Measurements from ENCODE around the gene ERICH6B.

Gene ERICH6B

DNA sequence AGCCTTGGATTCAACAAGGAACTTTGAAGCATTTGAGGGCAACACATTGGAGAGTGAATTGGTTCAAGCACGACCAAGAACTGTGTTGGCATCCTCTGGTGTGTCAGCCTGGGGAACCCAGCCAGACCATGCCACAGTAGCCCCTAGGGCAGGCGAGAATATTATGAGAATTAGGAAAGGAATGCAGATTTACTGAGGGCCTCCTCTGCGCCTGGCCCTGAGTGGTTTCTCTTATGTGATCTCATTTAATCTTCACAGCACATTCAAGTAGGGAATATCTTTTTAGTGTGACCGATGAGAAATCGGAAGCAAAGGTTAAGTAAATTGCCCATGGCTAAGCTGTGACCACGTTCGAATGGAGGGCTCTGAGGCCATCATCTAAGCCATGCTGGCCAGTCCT, 15.3 kb upstream of the ERICH6B start:
- no peaks in the 10 kb centered on the region for H3K27me3 ChIP-seq
- no peak overlapping the region for H3K27ac ChIP-seq
- no peaks in the 10 kb centered on the region for H3K36me3 ChIP-seq
- H3K9me3 ChIP-seq (replicated peaks in 1 of 11), result no peaks in the 10 kb centered on the region
- TF ChIP-seq Cebpa-rat (IDR thresholded peaks at IDR 0.05), result no peak
- no peak overlapping the region for H3K4me3 ChIP-seq
- no peak overlapping the region for H3K4me2 ChIP-seq
- H3K9ac ChIP-seq, result no peak overlapping the region
- H3K4me1 ChIP-seq, result peaks cover 0 to 9% (median 0%) of the 10 kb centered on the region in 10 experiments; a peak in 9 of 20 replicates
- H4K20me1 ChIP-seq, result no peaks in the 10 kb centered on the region

DNA sequence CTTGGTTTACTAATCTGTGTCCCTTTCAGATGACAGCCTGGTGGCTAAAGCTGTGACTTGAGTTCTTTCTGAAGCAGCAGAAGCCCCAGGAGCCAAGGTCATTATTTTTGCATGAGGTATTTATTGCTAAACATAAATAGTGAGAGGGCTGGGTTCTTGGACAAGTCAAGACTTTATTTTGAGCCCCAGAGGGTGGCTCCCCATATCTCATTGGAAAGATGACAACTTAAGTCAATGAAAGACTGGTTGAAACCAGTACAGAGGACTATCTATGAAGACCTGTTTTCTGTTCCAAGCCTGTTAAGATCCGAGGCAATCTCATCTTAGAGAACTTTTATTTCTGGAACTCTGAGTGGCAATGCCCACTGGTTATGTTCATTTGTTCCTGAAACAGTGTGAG, 14.4 kb upstream of the ERICH6B start:
- Histone ChIP-seq H3K27me3 (no peaks in the 10 kb centered on the region), H3K9ac (no peak overlapping the region), H3K9me3 (replicated peaks in 1 of 11) (no peaks in the 10 kb centered on the region), H3K4me1 (peaks cover 0 to 9% (median 0%) of the 10 kb centered on the region in 10 experiments; a peak in 9 of 20 replicates), H3K4me2 (no peak overlapping the region), H3K27ac (no peak overlapping the region), H3K36me3 (no peaks in the 10 kb centered on the region), H4K20me1 (no peaks in the 10 kb centered on the region), H3K4me3 (no peak overlapping the region)
- TF ChIP-seq Cebpa-rat (IDR thresholded peaks at IDR 0.05), result no peak

DNA sequence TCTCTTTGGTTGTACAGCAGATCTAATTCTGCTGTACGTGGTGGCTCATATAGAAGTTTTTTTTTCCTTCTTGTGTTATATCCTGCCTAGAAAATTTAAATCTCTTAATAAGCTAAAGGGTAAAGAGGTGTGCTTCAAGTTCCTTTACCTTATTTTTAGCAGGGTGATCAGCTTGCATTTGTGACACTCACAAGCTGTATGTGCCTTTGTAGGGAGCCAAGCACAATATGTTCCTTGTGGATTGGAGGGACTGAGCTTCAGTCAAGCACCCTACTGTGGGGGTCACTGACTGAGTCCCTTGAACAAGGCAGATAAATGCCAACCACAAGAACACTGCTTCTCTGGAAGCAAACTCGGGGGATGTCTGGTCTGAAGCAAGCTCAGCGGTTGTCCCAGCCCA, 12.6 kb upstream of the ERICH6B start:
- TF ChIP-seq Cebpa-rat (IDR thresholded peaks at IDR 0.05), result no peak
- no peaks in the 10 kb centered on the region for H3K27me3 ChIP-seq
- no peaks in the 10 kb centered on the region for H3K36me3 ChIP-seq
- H4K20me1 ChIP-seq, result no peaks in the 10 kb centered on the region
- H3K27ac ChIP-seq, result no peak overlapping the region
- H3K4me2 ChIP-seq, result no peak overlapping the region
- H3K9me3 ChIP-seq (replicated peaks in 1 of 11), result no peaks in the 10 kb centered on the region
- peaks cover 0 to 9% (median 0%) of the 10 kb centered on the region in 10 experiments; a peak in 9 of 20 replicates for H3K4me1 ChIP-seq
- H3K9ac ChIP-seq, result no peak overlapping the region
- no peak overlapping the region for H3K4me3 ChIP-seq

DNA sequence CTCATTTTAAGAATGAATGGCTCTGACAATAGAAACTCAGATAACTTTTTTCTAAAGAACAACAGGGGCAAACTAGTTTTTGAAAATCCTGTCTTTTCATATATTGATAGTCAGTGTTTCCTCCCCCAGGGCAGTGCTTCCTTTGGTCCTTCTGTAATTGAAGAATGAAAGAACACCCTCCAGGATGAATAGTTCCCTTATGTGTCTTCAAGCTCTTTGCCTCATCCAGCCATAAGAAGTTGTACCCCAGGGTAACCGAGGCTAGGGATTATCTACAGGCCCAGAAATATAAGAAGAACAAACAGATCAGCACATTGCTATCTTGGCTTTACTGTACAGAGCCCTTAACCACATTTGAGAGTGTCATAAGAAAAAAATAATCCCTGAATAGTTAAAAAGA, 12.1 kb upstream of the ERICH6B start:
- H3K4me3 ChIP-seq, result no peak overlapping the region
- H3K9me3 ChIP-seq (replicated peaks in 1 of 11), result no peaks in the 10 kb centered on the region
- H3K27me3 ChIP-seq, result no peaks in the 10 kb centered on the region
- no peak for TF ChIP-seq Cebpa-rat (IDR thresholded peaks at IDR 0.05)
- no peak overlapping the region for H3K27ac ChIP-seq
- no peaks in the 10 kb centered on the region for H4K20me1 ChIP-seq
- peaks cover 0 to 9% (median 0%) of the 10 kb centered on the region in 10 experiments; a peak in 9 of 20 replicates for H3K4me1 ChIP-seq
- 0 out of 22 replicates have a peak overlapping the region, but pooled peaks of 2 of the 11 experiments have one; percentile 25 to 52 for H3K4me2 ChIP-seq
- no peak overlapping the region for H3K9ac ChIP-seq
- no peaks in the 10 kb centered on the region for H3K36me3 ChIP-seq

DNA sequence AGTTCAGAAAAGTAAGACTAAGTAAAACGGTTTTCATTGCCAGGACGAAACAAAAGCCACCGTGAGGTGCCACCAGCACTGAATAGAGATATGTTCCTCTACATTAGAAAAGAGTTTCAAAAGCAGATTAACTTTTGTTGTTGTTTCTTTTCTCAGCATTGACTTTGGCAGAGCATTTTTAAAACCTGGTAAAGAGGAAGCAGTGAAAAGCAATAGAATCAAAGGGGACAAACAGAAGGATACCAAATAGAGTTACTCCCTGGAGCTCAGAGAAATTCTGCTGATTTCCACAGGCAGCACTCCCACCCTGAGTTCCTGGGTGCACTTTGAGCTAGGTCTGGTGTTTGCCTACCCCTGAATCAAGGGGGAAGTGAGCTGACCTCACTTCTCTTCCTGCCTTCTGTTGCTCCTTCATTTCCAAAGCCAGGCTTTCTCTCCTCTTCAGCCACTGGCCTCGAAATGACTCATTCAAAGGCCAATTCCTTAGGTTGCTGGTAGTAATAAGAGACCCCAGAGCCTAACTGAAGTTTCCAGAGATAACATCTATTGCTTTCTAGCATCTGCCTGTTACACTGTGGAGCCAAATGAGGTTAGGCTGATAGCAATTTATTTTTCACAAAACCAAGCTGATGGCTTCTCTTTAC, 11.3 kb upstream of the ERICH6B start:
- Histone ChIP-seq H3K9me3 (replicated peaks in 1 of 11) (no peaks in the 10 kb centered on the region), H3K27ac (no peak overlapping the region), H3K4me1 (peaks cover 0 to 9% (median 0%) of the 10 kb centered on the region in 10 experiments; a peak in 9 of 20 replicates), H3K4me3 (no peak overlapping the region), H3K27me3 (no peaks in the 10 kb centered on the region), H4K20me1 (no peaks in the 10 kb centered on the region; a peak in 1 of 22 replicates), H3K36me3 (no peaks in the 10 kb centered on the region), H3K9ac (no peak overlapping the region), H3K4me2 (peak overlapping the region in 5 of 11 experiments; percentile 8 to 52 (median 13); a peak in 6 of 22 replicates)
- no peak for TF ChIP-seq Cebpa-rat (IDR thresholded peaks at IDR 0.05)

DNA sequence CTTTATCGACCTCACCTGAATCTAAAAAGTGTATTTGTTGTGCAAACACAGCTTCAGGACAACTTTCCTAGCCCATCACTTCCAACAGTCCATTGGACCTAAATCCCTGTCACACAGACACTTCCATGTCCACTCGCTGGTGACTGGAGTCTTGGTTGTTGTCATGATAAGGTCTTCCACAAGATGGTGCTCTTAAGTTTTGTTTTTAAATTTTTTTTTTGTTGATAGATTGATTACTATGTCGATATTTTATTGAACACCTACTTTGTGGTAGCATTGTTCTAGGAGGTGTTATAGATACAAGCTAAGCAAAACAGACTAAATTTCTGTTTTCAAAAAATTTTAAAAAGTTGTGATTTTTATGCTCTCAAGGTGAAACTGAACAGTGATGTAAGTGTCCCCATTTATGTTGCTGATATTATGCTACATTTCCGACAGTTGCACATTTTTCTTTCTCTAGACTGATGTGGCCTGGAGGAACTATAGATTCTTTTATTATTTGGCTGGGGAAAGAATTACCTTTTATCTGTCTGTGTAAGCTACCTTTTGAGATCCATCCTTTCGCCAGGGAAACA, 8.1 kb upstream of the ERICH6B start:
- H3K36me3 ChIP-seq, result no peaks in the 10 kb centered on the region
- TF ChIP-seq Cebpa-rat (IDR thresholded peaks at IDR 0.05), result no peak
- H3K9ac ChIP-seq, result no peak overlapping the region

DNA sequence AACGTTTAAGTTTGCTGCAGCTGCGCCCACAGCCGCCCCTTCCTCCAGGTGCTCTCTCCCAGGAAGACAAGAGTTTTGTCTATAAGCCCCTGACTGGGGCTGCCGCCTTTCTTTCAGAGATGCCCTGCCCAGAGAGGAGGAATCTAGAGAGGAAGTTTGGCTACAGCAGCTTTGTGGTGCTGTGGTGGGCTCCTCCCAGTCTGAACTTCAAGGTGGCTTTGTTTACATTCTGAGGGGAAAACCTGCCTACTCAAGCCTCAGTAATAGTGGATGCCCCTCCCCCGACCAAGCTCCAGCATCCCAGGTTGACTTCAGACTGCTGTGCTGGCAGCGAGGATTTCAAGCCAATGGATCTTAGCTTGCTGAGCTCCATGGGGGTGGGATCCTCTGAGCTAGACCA, 6.4 kb upstream of the ERICH6B start:
- Histone ChIP-seq H3K4me1 (peaks cover 0 to 4% (median 0%) of the 10 kb centered on the region in 10 experiments; a peak in 9 of 20 replicates), H3K27ac (no peak overlapping the region), H3K9me3 (replicated peaks in 1 of 11) (peaks cover 0 to 8% (median 0%) of the 10 kb centered on the region in 11 experiments; a peak in 8 of 22 replicates), H3K27me3 (no peaks in the 10 kb centered on the region), H3K4me3 (no peak overlapping the region), H3K9ac (no peak overlapping the region), H3K4me2 (no peak overlapping the region), H4K20me1 (no peaks in the 10 kb centered on the region; a peak in 1 of 22 replicates), H3K36me3 (no peaks in the 10 kb centered on the region)
- no peak for TF ChIP-seq Cebpa-rat (IDR thresholded peaks at IDR 0.05)

More for the DNA sequence above, 8.1 kb upstream of the ERICH6B start:
- H3K4me2 ChIP-seq, result no peak overlapping the region
- peaks cover 0 to 9% (median 0%) of the 10 kb centered on the region in 10 experiments; a peak in 9 of 20 replicates for H3K4me1 ChIP-seq
- no peak overlapping the region for H3K4me3 ChIP-seq
- H3K9me3 ChIP-seq (replicated peaks in 1 of 11), result peaks cover 0 to 8% (median 0%) of the 10 kb centered on the region in 11 experiments; a peak in 8 of 22 replicates
- no peak overlapping the region for H3K27ac ChIP-seq
- H4K20me1 ChIP-seq, result no peaks in the 10 kb centered on the region; a peak in 1 of 22 replicates
- H3K27me3 ChIP-seq, result no peaks in the 10 kb centered on the region

DNA sequence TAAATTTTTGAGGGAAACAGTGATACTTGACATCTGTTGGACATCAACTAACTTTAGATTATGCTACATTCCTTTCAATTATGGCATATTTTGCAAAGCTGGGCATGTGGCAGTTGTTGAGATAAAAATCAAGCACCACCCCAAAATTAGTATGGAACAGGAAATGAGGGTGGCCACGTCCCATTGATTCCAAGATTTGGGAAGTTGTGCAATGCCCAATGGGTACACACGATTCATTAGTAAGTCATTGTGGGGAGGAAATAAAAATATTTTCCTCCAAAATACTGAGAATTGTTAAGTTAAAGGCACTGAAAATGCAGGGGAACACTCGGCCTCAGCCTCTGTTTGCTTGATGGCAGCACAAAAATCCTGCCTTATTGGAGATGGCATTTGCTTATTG, 7.6 kb downstream of the ERICH6B start:
- Histone ChIP-seq H3K27me3 (no peaks in the 10 kb centered on the region), H4K20me1 (no peaks in the 10 kb centered on the region), H3K27ac (no peak overlapping the region), H3K4me3 (no peak overlapping the region), H3K9ac (no peak overlapping the region), H3K36me3 (no peaks in the 10 kb centered on the region), H3K4me2 (peak overlapping the region in 6 of 11 experiments; percentile 8 to 65 (median 26); a peak in 9 of 22 replicates), H3K4me1 (peaks cover 0 to 8% (median 3%) of the 10 kb centered on the region in 10 experiments; a peak in 7 of 20 replicates), H3K9me3 (replicated peaks in 1 of 11) (peaks cover 0 to 6% (median 0%) of the 10 kb centered on the region in 11 experiments; a peak in 1 of 22 replicates)
- no peak for TF ChIP-seq Cebpa-rat (IDR thresholded peaks at IDR 0.05)

DNA sequence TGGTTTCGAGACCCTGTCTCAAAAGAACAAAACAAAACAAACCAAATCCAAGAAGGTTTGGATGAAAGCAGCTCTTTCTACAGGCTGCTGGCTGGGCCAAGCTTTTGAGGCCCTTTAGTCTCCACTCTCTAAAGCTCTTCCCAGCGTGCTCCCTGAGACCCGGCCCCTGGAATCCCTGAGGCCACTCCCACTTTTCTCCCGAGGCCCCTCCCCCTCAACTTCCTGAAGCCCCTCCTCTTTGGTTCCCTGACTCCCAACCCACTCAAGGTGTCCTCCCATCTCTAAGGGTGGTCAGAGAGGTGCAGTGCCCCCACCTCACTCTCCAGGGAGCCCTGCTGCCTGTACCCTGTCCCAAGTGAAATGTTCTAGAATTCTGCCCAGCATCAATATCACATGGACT, 10.6 kb downstream of the ERICH6B start:
- Histone ChIP-seq H3K27me3 (no peaks in the 10 kb centered on the region), H4K20me1 (no peaks in the 10 kb centered on the region), H3K9me3 (replicated peaks in 1 of 11) (peaks cover 0 to 7% (median 0%) of the 10 kb centered on the region in 11 experiments; a peak in 1 of 22 replicates), H3K9ac (no peak overlapping the region), H3K4me3 (no peak overlapping the region), H3K4me2 (no peak overlapping the region), H3K4me1 (peaks cover 0 to 11% (median 3%) of the 10 kb centered on the region in 10 experiments; a peak in 8 of 20 replicates), H3K36me3 (no peaks in the 10 kb centered on the region), H3K27ac (no peak overlapping the region)
- no peak for TF ChIP-seq Cebpa-rat (IDR thresholded peaks at IDR 0.05)

All from BLaER1 treated with 17β-estradiol and CSF1 and Interleukin-3, amounts not matched to agents 10 nM and 100 nM (cell line).